ENCODE data around the gene MCTP1. TPM values are rescaled to one million over a fixed set of nuclear protein-coding genes. Genes with fewer than 3 reads are reported as not detected.
A peak's percentile ranks its signal among the peaks of the same experiment; 100 is the strongest.

Gene MCTP1
- total and polyA plus RNA-seq, 9 of the 15 experiments (the other 6 are each of a cell fraction or from before 2014, with no cell fraction given) = 0.04 to 0.93 (median 0.06) TPM; not detected in 4

DNA sequence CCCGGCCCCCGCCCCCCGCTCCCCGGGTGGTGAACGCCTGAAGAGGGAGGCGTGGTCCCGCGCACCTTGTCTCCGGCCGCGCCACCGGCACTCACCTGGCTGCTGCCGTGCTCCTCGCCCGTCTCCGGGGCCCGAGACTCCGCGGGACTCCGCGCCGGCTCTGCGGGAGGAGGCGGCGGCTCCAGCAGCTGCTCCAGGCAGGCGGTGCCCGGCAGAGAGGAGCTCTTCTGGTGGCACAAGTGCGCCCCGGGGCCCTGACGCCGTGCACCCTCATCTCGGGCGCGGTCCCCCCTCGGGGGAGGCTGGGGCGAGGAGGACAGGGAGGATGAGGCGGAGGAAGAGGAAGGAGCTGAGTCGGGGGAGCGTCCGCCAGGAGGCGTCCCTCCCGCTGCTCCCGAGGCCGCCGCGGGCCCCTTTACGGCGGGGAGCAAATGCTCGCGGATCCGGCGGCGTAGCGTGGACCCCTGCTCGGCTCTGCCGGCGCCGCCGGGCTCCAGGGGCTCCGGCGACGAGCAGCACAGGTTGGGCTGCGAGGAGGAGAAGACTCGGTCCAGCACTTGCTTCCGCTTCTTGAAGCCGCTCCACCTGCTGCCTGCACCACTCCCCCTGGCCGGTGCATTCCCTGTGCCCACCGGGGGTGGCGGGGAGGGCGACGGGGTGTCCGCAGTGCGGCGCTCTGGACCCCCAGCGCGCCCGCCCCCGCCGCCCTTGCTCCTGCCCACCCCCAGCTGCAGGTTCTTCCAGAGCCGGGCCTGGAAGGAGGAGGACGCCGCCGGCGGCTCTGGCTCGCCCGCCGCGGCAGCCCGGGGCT is 928 bp downstream of the MCTP1 start (continued):
- TF ChIP-seq MTA1 (IDR thresholded peaks at IDR 0.05; ENCODE audit: borderline replicate concordance) = no peak
- TF ChIP-seq, protein P1, sequence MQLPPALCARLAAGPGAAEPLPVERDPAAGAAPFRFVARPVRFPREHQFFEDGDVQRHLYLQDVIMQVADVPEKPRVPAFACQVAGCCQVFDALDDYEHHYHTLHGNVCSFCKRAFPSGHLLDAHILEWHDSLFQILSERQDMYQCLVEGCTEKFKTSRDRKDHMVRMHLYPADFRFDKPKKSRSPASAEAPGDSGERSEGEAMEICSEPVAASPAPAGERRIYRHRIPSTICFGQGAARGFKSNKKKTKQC (CRISPR knock-in tag; IDR thresholded peaks at IDR 0.05) = no peak
- TF ChIP-seq ETV5 (CRISPR knock-in tag; IDR thresholded peaks at IDR 0.05; ENCODE audit: low read depth) = no peak
- no peak for TF ChIP-seq BCOR (IDR thresholded peaks at IDR 0.05)
- no peak for TF ChIP-seq HMBOX1 (IDR thresholded peaks at IDR 0.05)
- TF ChIP-seq FIP1L1 (IDR thresholded peaks at IDR 0.05; ENCODE audit: low read depth, low read length, poor library complexity, severe bottlenecking) = peak; percentile 39
- TF ChIP-seq, protein P2, sequence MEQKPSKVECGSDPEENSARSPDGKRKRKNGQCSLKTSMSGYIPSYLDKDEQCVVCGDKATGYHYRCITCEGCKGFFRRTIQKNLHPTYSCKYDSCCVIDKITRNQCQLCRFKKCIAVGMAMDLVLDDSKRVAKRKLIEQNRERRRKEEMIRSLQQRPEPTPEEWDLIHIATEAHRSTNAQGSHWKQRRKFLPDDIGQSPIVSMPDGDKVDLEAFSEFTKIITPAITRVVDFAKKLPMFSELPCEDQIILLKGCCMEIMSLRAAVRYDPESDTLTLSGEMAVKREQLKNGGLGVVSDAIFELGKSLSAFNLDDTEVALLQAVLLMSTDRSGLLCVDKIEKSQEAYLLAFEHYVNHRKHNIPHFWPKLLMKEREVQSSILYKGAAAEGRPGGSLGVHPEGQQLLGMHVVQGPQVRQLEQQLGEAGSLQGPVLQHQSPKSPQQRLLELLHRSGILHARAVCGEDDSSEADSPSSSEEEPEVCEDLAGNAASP (IDR thresholded peaks at IDR 0.05) = no peak
- no peak for TF ChIP-seq JUNB (CRISPR knock-in tag; conservative IDR thresholded peaks at IDR 0.05)
- TF ChIP-seq, protein P3, sequence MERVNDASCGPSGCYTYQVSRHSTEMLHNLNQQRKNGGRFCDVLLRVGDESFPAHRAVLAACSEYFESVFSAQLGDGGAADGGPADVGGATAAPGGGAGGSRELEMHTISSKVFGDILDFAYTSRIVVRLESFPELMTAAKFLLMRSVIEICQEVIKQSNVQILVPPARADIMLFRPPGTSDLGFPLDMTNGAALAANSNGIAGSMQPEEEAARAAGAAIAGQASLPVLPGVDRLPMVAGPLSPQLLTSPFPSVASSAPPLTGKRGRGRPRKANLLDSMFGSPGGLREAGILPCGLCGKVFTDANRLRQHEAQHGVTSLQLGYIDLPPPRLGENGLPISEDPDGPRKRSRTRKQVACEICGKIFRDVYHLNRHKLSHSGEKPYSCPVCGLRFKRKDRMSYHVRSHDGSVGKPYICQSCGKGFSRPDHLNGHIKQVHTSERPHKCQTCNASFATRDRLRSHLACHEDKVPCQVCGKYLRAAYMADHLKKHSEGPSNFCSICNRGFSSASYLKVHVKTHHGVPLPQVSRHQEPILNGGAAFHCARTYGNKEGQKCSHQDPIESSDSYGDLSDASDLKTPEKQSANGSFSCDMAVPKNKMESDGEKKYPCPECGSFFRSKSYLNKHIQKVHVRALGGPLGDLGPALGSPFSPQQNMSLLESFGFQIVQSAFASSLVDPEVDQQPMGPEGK (CRISPR knock-in tag; IDR thresholded peaks at IDR 0.05; ENCODE audit: borderline replicate concordance) = no peak
- no peak for TF ChIP-seq HDAC1 (IDR thresholded peaks at IDR 0.05)
- no peak for TF ChIP-seq U2AF2 (optimal IDR thresholded peaks at IDR 0.05; ENCODE audit: low read depth, low read length)
- no peak for TF ChIP-seq E2F6 (IDR thresholded peaks at IDR 0.05; ENCODE audit: borderline replicate concordance in 1 of 2, extremely low read depth in 1 of 2, insufficient read depth in 1 of 2, insufficient read length in 1 of 2, low read depth in 1 of 2, low read length in 1 of 2, poor library complexity in 1 of 2, severe bottlenecking in 1 of 2)
- TF ChIP-seq RAD51 (IDR thresholded peaks at IDR 0.05; ENCODE audit: borderline replicate concordance, low read depth) = no peak
- no peak for TF ChIP-seq BACH1 (tag; IDR thresholded peaks at IDR 0.05)
- no peak for TF ChIP-seq ZNF253 (CRISPR knock-in tag; conservative IDR thresholded peaks at IDR 0.05)
- TF ChIP-seq ZBTB33 (CRISPR knock-in tag; IDR thresholded peaks at IDR 0.05) = peak; percentile 44; the same call in 1 of the 2 replicates
